Medulla oblongata (tissue), 1 donor: ENCODE data around the gene DNAH10.
A peak's percentile ranks its signal among the peaks of the same experiment; 100 is the strongest.

ENCODE experiments used
- DNase-seq: peaks from one replicate; pipeline ENCODE4 v3.0.0-alpha.2; 2015; ENCODE audit errors: extremely low spot score

Gene DNAH10, protein sequence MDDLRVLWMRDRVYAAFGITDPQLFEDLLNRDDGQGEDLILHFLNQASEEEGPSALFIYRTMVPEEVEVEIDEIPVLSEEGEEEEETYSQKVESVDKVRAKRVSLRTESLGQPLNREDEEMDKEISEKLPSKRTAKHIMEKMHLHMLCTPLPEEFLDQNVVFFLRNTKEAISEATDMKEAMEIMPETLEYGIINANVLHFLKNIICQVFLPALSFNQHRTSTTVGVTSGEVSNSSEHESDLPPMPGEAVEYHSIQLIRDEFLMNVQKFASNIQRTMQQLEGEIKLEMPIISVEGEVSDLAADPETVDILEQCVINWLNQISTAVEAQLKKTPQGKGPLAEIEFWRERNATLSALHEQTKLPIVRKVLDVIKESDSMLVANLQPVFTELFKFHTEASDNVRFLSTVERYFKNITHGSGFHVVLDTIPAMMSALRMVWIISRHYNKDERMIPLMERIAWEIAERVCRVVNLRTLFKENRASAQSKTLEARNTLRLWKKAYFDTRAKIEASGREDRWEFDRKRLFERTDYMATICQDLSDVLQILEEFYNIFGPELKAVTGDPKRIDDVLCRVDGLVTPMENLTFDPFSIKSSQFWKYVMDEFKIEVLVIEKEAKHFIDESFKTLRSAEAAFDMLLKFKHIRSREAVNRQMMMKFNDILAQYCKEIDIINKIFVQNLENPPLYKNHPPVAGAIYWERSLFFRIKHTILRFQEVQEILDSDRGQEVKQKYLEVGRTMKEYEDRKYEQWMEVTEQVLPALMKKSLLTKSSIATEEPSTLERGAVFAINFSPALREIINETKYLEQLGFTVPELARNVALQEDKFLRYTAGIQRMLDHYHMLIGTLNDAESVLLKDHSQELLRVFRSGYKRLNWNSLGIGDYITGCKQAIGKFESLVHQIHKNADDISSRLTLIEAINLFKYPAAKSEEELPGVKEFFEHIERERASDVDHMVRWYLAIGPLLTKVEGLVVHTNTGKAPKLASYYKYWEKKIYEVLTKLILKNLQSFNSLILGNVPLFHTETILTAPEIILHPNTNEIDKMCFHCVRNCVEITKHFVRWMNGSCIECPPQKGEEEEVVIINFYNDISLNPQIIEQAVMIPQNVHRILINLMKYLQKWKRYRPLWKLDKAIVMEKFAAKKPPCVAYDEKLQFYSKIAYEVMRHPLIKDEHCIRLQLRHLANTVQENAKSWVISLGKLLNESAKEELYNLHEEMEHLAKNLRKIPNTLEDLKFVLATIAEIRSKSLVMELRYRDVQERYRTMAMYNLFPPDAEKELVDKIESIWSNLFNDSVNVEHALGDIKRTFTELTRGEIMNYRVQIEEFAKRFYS (N-terminal part only)

DNA sequence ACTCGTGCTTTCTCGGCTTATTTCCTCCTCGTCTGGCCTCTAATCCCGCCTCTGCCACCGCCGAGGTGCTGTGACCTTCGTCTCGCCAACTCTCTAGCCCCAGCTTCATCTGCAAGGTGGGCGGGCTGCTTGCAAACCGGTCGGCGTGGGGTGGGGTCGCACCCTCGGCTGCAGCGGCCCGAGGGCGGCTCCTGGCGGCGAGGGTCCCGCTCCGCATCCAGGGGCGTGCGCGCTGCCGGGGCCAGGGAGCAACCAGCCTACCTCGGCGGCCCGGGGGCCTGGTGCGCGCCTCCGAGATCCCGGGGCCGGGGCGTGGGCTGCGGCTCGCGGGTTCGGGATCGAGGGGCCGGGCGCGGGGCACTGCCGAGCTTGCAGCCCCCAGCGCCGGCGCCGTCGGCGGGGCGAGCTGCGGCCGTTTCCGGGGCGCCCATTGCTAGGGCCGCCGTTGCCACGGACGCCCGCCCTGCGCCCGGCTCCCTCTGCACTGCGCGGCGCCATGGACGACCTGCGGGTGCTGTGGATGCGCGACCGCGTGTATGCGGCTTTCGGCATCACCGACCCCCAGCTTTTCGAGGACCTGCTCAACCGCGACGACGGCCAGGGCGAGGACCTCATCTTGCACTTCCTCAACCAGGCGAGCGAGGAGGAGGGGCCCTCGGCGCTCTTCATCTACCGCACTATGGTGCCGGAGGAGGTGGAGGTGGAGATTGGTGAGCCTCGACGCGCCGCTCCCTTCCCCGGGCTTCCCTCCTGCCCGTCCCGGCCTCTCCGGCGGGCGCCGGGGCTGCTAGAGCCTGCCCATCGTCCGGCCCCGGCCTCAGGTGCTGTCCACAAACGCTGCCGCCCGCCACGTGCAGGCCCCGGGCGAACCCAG, at the start of gene DNAH10:
Gene DNAH10, plus strand, starts transcription at position 461 of the 874 bp plus-strand sequence. Its CDS starts 36 bp downstream, at position 497.
- DNase-seq: no peak

DNA sequence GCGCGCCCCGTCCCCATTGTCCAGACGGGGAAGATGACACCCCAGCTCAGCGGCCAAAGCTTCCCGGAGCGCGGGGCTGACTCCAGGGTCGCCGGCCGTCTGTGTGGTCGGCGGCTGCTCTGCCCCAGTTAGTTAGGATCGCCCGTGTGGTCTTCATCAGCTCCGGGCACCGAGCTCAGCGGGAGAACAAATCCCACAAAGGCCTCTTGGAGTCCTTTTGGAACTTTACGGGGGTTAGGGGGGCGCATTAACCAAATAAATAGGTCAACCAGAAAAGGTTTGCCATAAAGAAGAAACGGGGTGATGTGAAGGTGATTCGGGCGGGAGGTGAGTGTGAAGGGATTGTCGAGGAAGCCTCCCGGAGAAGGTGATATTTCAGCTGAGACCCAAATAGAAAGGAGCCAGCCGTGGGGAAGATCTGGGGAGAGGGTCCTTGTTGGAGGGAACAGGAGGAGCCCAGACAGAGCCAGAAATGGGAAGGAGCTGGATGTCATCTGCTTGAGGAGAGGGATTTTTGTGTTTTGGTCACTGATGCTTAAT, 49.3 kb upstream of the DNAH10 start:
- DNase-seq: no peak

DNA sequence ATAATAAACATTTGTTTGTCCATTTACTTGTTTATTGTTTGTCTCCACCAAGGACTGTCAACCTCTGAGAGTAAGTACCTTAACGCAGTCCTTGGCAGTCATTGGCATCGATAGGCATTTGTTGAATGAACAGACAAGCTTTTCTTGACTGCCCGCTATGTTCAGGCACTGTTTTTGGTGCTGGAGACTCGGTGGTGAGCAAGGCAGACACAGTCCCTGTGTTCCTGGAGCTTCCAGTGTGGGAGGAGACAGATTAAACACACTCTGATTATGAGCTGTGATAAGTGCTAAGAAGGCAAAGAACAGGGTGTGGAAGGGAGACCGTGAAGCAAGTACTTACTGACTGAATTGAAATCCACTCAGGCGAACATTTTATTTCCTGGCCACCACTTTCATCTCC, 48.7 kb upstream of the DNAH10 start:
- DNase-seq: no peak

DNA sequence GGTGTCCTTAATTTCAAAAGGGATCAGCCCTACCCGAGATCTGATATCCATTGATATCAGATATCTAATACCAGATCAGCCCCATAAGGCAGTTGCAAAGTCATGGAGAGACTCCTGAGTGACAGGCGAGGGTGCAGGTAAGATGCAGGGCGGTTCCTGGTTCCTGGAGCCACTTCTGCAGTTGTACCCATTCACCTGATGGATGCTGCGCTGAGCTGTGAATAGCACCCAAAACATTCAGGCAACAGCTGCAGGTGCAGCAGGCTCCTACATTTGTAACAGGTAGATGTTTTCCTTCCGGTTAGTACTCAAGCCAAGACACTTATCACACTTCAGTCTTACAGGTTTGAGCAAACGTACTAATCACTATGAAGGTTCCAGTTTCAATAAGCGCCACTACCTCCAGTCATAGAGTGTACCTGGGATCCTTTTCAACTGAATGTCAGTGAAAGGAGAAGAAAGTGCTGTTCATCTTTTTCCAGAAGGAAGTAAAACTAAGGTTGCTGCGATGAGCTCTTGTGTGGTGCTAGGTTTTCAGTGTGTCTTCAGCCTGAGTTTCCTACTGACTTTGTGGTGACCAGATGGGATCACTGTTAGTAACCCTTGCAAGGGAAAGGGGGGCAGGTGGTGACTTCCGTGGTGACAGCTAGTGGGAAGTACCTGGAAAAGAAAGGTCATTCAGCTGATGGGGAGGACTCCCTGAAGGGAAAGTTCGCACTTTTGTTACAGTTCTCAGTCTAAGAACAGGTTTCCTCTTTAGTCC, 48.1 kb upstream of the DNAH10 start:
- peak; percentile 9 for DNase-seq

DNA sequence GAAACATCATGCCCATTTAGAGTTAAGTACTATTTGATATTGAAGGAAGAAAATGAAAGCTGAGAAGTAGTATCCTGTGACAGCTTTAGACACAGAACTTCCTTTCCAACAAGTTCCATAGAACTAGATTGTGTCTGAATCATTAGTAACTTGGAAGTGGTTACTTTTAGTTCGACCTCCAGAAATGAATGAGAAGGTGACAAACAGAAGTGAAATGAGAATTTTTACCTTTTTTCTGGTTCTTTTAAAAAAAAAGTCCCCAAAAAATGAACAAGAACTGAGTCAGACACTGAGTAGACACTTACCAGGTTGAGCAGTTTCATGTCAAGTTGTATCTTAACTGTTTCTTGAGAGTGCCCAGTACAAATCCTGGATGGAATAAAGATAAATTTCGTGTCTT, 46.9 kb upstream of the DNAH10 start:
- no peak for DNase-seq

DNA sequence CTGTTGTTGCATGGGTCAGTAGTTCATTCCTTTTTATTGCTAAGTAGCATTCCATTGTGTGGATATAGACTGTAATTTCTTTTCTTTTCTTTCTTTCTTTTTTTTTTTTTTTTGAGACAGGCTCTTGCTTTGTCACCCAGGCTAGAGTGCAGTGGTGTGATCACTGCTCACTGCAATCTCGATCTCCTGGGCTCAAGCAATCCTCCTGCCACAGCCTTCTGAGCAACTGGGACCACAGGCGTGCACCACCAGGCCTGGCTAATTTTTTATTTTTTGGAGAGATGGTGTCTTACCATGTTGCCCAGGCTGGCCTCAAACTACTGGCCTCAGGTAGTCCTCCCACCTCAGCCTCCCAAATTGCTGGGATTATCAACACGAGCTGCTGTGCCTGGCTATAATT, 44.8 kb upstream of the DNAH10 start:
- no peak for DNase-seq

DNA sequence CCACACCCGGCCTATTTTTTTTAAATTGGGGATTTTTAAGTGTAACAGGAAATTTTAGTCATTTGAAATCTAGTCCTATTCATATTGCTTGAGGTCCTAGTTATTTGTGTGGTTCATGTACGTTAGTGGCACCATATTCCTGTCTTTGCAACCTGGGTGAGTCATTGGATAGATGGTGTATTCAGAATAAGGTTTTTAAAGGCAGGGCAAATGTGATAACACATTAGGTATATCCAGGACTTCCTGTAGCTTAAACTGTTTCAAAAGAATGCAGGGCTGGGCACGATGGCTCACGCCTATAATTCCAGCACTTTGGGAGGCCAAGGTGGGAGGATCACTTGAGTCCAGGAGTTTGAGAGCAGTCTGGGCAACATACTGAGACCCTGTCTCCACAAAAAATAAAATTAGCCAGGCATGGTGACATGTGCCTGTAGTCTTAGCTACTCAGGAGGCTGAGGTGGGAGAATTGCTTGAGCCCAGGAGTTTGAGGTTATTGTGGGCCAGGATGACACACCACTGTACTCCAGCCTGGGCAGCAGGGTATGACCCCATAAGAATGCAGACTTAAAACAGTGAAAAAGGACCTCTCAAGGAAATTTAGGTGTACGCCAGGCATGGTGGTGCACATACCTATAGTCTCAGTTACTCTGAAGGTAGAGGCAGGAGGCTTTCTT, 41.8 kb upstream of the DNAH10 start:
- no peak for DNase-seq

DNA sequence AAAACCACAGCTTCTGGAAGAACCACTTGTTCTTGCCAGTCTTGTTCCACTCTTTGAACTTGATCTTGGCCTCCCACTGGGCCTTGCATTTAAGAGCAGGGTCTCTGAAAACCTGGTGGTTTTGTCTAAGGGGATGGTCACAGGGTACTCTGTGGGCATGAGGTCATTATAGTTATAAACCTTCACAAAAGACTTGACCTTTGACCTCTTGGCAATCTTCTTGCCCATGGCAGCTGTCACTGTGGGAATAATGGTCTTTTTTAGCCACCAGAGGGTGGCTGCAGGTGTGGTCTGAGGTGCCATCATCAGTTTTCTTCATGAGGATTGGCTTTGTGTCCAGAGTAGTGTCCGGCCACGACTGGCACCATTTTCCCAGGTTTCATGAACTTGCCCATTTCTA, 40.9 kb upstream of the DNAH10 start:
- DNase-seq: no peak

DNA sequence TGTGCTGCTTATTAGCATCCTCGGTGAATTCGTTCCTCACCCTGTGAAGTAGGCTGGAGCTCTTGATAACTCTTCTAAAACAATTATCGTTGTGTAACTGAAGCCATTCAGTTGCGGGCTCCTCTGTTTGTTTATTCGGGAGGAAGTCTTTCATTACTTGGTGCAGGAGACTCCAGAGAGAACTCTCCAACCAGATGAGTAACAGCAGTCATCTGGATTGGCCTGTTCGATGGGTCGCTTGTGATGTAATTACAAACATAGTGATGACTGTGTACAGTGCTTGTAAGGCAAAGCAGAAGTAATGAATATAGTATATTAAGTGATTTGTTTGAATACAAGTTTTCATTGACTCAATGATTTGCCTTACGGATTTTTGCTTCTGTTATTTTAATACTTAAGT, 39.1 kb upstream of the DNAH10 start:
- no peak for DNase-seq

DNA sequence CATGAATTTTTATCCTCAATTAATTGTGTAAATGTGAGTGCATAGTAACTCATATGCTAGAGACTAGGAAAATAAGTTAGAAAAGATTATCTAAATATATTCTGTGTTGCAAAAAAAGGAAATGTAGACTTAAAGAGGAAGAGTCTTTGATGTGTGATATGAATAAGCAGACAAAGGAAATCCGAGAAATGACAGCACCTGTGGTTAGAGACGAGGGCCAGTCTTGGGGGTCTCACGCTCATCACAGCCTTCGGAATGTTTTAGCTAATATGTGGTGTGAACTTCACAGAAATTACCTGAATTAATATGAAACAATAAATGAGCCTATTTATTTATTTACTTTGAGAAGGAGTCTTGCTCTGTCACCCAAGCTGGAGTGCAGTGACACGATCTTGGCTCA, 38.3 kb upstream of the DNAH10 start:
- no peak for DNase-seq

DNA sequence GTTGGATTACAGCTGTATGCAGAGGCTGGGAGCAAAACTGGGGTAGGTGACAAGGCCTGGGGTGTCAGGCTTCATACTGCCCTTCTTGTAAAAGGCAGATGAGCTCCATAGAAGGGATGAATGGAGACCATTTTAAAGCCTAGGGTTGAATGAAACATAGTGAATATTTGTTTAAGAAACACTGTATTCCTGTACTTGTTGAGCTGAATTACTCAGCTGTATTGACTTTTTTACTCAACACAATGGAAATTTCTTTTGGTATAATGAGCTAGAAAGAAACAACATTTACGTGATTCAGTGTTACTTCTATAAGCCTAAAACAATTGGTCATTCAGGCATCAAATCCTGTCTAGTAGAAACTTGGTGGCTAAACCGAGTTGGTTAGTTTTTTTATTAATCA, 35.9 kb upstream of the DNAH10 start:
- DNase-seq: peak; percentile 27

DNA sequence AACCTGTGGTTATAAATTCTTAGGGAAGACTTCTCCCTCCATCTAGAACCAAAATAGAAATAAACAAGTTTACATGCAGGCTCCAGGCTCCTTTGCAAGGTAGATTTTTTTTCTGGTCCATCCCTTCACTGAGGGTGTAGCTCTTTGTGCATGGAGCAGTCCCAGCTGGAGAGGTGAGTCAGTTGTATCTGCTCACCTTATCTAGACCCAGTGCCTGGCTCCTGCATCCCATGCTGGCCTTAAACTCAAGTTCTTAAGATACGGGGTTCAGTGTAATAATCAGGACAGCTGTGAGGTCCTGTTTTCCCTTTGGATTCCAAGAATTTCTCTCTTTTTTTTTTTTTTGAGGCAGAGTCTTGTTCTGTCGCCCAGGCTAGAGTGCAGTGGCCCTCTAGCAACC, 35.1 kb upstream of the DNAH10 start:
- DNase-seq: no peak

DNA sequence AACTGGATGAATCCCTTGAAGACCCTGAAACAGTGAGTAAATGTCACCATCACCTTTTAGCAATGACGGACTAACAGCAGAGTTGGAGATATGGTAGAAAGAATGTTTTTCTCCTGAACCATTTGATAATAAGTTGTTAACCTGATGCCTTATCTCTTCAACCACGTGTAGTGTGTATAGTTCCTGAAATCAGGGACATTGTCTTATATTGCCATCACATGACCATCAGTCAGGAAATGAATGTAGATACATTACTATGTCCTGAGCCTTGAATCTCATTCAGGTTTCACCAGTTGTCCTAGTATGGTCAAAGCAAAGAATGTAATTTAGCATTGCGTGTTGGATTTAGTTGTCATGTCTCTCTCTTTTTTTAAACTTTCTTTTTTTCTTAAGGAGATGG, 34.2 kb upstream of the DNAH10 start:
- DNase-seq: no peak

DNA sequence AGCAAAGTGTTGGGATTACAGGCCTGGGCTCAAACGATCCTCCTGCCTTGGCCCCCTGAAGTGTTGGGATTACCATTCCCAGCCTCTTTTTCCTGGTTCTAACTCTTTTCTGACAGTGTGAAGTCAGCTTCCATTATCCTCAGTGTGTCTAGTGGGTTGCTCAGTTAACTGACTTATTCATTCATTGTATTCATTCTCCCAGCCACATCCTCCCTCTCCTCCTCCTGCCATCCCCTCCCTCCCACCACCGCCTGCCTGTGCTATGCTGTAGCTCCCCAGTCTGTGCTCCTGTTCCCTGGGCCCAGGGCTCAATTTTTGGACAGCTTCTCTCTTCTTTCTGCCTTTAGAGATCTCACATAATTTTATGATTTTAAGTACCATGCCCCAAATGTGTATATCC, 30.5 kb upstream of the DNAH10 start:
- DNase-seq: peak; percentile 3

DNA sequence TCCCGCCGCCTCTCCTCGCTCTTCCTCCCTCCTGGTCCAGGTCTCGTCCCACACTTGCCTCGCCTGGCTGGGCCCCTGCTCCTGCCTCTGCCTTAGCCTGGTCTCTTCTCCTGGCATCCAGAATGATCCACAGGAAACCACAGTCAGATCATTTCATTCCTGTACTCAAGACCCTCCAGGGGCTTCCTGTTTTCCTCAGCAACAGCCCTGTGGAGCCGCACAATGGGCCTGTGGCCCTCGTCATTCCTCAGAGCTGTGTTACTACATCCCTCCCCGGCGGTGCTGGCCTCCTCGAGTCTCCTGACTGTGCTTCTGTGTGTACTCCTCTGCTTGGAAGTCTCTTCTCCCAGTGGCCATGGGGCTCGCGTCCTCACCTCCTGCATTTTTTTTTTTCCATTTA, 29.9 kb upstream of the DNAH10 start:
- no peak for DNase-seq

DNA sequence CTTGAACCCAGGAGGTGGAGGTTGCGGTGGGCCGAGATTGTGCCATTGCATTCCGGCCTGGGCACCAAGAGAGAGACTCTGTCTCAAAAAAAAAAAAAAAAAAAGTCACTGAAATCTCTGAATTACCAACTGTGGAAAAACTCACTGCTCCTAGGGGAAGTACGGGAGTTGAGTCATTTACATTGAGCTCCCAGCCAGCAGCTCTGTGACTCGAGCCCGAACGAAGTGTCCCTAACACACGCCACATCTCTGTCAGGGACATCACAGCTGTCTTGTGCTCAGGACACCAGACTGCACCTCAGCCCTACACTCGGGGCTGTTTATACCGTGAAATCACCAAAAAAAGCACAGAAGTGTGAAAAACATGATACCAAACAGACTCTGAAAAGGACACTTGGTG, 28.9 kb upstream of the DNAH10 start:
- DNase-seq: no peak

DNA sequence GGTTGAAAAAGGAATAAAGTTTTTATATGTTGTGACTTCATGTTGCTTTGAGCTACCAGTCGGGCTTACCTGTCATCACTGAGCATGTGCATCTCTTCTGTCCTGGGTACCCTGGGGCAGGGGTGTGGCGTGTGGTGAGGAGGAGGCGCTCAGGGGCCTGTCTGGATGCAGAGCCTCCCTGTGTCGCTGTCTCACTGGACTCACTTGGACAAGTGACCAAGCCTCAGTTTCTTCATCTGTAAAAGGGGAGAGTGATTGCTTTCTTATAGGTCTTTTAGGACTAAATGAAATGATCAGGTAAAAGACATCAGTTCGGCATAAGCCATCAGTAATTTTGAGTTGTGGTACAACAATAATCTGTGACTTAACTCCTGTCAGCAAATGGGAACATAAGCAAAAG, 27.8 kb upstream of the DNAH10 start:
- DNase-seq: no peak

DNA sequence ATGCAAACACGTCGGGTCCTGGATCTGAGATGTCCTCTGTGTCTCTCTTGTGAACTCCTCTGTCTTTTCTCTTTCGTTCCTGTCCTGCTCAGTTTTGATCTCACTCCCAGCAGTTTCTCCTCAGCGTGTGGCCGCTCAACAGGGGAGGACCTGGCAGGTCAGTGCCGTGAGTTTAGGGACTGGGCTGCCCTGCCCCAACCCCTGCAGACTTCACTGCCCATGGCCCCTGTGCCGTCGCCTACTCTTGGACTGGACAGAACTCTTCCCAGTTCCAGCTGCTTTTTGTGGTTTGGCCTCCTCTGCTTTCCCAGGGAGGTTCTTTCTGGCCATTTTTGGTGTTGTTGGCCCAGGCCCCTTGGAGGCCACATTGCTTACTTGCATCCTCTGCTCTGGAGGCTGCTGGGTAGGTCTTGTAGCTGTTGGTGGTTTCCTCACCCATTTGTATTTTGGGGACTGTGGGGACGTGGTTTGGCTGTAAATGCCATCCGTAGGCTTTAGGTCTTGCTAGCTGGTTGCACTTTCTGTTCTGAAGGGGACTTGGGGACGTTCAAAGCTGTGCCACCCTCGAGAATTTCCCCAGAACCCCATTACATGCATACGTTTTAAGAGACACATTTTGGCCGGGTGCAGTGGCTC, 20.0 kb upstream of the DNAH10 start:
- DNase-seq: no peak

DNA sequence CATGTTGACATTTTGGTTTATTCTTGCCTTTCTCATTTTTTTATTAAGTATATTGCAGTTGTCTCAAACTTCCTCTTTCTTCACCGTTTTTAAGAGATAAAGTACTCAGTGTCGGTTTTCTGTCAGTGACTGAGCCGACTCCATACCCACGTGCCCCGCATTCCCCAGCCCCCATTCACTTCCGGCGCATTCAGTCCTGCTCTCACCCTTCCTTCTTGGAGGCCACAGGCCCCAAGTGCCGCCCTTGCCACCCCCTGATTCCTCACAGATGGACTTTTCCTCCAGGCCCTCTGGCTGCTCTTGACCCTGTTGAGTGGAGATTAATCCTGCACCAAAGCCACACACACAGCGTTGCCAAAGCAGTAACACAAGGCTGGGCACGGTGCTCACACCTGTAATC, 19.1 kb upstream of the DNAH10 start:
- DNase-seq: no peak
